ENCODE measurements around the gene C1QTNF6.

The C1QTNF6 gene

GRCh38 chr22:37223965-37224551 is 36.0 kb upstream of the C1QTNF6 start:
- no peak for DNase-seq

GRCh38 chr22:37222440-37222971 is 34.5 kb upstream of the C1QTNF6 start:
- peak; percentile 40 for DNase-seq

GRCh38 chr22:37221424-37222333 is 33.6 kb upstream of the C1QTNF6 start:
- no peak for DNase-seq

- DNase-seq, result no peak
These were observed 32.5 kb upstream of the C1QTNF6 start for GRCh38 chr22:37220543-37220981.

GRCh38 chr22:37219533-37219932 is 31.5 kb upstream of the C1QTNF6 start:
- DNase-seq, result no peak

GRCh38 chr22:37218771-37219411 is 30.8 kb upstream of the C1QTNF6 start:
- DNase-seq, result no peak

- DNase-seq, result no peak
These were observed 30.3 kb upstream of the C1QTNF6 start for GRCh38 chr22:37218399-37218770.

- DNase-seq, result no peak
These were observed 27.8 kb upstream of the C1QTNF6 start for GRCh38 chr22:37215890-37216289.

- DNase-seq, result no peak
These were observed 26.6 kb upstream of the C1QTNF6 start for GRCh38 chr22:37214731-37215030.

- peak; percentile 59 for DNase-seq
These were observed 26.1 kb upstream of the C1QTNF6 start for GRCh38 chr22:37213941-37214730.

GRCh38 chr22:37213218-37213855 is 25.3 kb upstream of the C1QTNF6 start:
- DNase-seq, result no peak

GRCh38 chr22:37212174-37212906 is 24.3 kb upstream of the C1QTNF6 start, which contains the start of gene SSTR3:
Gene SSTR3, minus strand, starts transcription at chr22:37212477. Its CDS starts 4,674 bp downstream, at chr22:37207803.
- no peak for DNase-seq

GRCh38 chr22:37211866-37212173 is 23.8 kb upstream of the C1QTNF6 start:
- DNase-seq, result no peak

- no peak for DNase-seq
These were observed 23.2 kb upstream of the C1QTNF6 start for GRCh38 chr22:37211075-37211865.

- DNase-seq, result no peak
These were observed 22.2 kb upstream of the C1QTNF6 start for GRCh38 chr22:37210041-37210803.

GRCh38 chr22:37209140-37209845 is 21.2 kb upstream of the C1QTNF6 start:
- no peak for DNase-seq

GRCh38 chr22:37208401-37209139 is 20.5 kb upstream of the C1QTNF6 start:
- no peak for DNase-seq

GRCh38 chr22:37207981-37208380 is 19.9 kb upstream of the C1QTNF6 start:
- no peak for DNase-seq
